Right atrium auricular region (tissue), 2 donors: ENCODE measurements around the gene HPS5. TPM values are rescaled to one million over a fixed set of nuclear protein-coding genes. Genes with fewer than 3 reads are reported as not detected.

Experiments used
- DNase-seq: peaks from one replicate; pipeline ENCODE4 v3.0.0-alpha.2; 2019; ENCODE audit warnings: low spot score
- H3K27ac ChIP-seq, 2 donors: fragments of 200-600 bp; sonication (generic); 1 replicate in 1 of 2; 2 replicates in 1 of 2; pipeline ENCODE4 v1.5.1; 2016 to 2019
- H3K27me3 ChIP-seq, 2 donors: fragments of 200-600 bp; sonication (generic); one replicate each; pipeline versions ENCODE4 v1.5.1 to v1.6.0; 2017 to 2019
- H3K36me3 ChIP-seq: fragments of 200-600 bp; sonication (generic); one replicate; pipeline ENCODE4 v1.5.1; 2016
- H3K4me1 ChIP-seq, 2 donors: fragments of 200-600 bp; sonication (generic); one replicate each; pipeline versions ENCODE4 v1.5.1 to v1.6.0; 2017 to 2019
- H3K4me3 ChIP-seq, 2 donors: fragments of 200-600 bp; sonication (generic); 1 replicate in 1 of 2; 2 replicates in 1 of 2; pipeline ENCODE4 v1.5.1; 2017 to 2019; ENCODE audit warnings: mild to moderate bottlenecking in 1 of 2, moderate library complexity in 1 of 2
- H3K9me3 ChIP-seq, 2 donors: fragments of 200-600 bp; sonication (generic); one replicate each; pipeline ENCODE4 v1.5.1; 2019
- total RNA-seq, 2 donors: library from RNA; depleted of rRNA; stranded (reverse); fragments of >200 nt; gene quantifications; one replicate each; pipeline ENCODE4 v1.1.0, GENCODE V29; 2016
- TF ChIP-seq, protein P1 (sequence below), 2 donors: fragments of 200-600 bp; sonication (generic); IDR thresholded peaks; one replicate each; pipeline ENCODE4 v1.5.1; 2019; ENCODE audit warnings: antibody characterized with exemption in 2 of 2

Gene HPS5
- total RNA-seq, 2 donors from 2014 or later: 10.5 to 12.8 TPM

DNA sequence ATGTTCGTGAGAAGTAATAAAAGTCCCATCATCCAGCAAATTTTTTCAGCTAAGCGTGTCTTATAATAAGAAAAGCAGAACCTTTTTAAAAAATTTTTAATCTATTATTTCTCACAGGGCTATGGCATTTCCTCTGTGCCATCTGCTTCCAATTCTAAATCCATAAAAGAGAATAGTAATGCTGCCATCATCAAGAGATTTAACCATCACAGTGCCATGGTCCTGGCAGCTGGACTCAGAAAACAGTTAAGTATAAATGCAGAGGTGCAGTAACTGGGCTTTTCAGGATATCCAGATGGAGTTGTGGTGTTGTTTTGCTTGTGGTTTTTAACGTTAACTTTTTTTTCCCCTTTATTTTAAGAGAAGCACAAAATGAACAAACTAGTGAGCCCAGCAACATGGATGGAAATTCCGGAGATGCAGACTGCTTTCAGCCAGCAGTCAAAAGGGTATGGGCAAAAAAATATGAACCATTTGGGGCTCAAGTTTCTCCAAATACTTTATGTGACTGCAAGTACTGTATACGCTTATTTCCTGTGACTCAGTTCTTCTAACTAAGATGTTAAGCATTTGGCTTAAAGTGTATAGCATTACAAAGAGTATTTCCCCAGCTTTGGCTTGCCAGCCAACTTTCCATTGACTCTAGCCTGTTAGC lies 25.7 kb upstream of the HPS5 start:
- TF ChIP-seq, protein P1, sequence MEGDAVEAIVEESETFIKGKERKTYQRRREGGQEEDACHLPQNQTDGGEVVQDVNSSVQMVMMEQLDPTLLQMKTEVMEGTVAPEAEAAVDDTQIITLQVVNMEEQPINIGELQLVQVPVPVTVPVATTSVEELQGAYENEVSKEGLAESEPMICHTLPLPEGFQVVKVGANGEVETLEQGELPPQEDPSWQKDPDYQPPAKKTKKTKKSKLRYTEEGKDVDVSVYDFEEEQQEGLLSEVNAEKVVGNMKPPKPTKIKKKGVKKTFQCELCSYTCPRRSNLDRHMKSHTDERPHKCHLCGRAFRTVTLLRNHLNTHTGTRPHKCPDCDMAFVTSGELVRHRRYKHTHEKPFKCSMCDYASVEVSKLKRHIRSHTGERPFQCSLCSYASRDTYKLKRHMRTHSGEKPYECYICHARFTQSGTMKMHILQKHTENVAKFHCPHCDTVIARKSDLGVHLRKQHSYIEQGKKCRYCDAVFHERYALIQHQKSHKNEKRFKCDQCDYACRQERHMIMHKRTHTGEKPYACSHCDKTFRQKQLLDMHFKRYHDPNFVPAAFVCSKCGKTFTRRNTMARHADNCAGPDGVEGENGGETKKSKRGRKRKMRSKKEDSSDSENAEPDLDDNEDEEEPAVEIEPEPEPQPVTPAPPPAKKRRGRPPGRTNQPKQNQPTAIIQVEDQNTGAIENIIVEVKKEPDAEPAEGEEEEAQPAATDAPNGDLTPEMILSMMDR (IDR thresholded peaks at IDR 0.05): no peak
- Histone ChIP-seq H3K9me3 (no peaks in the 10 kb centered on the region), H3K36me3 (peaks cover 40% of the 10 kb centered on the region), H3K27ac (no peak overlapping the region), H3K4me3 (no peak overlapping the region), H3K4me1 (no peaks in the 10 kb centered on the region), H3K27me3 (no peaks in the 10 kb centered on the region)
- DNase-seq: no peak

DNA sequence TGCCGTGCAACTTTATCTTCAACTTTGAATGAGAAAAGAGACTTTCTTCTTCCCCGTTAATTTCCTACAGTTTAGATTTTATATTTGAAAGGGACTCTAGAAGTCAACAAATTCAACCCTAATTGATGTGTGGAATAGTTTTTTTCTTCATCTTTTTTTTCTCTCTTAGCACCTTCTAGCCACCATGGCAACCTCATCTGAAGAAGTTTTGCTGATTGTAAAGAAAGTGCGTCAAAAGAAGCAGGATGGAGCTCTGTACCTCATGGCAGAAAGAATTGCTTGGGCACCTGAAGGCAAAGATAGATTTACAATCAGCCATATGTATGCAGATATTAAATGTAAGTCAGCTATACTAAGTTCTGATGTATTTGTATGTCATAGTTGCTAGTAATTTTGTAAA lies 11.0 kb upstream of the HPS5 start:
- peaks cover 50% of the 10 kb centered on the region for H3K36me3 ChIP-seq
- H3K27ac ChIP-seq: no peak overlapping the region
- no peaks in the 10 kb centered on the region for H3K9me3 ChIP-seq
- no peaks in the 10 kb centered on the region for H3K27me3 ChIP-seq
- no peak overlapping the region for H3K4me3 ChIP-seq
- DNase-seq: no peak
- TF ChIP-seq, protein P1 (IDR thresholded peaks at IDR 0.05): no peak
- H3K4me1 ChIP-seq: peaks cover 0 to 8% of the 10 kb centered on the region in 2 donors

DNA sequence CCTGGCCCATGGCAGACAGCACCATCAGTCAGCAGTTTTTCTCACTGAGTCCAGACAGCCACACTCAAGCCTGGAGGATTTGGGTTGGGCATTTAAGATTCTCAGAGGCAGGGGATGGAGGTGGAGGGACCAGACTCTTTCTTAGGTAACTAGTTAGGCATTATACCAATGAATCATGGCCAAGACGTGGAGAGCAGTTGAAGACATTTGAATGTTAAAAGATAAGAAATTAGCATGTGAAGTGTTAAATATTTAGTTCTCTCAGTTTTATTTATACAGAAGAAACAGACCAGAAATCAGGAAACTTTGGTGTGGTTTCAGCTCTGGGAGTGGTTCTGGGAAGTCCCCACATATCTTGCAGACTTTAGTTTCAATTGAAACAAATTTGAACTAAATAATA lies 10.4 kb upstream of the HPS5 start:
- H3K9me3 ChIP-seq: no peaks in the 10 kb centered on the region
- peaks cover 46% of the 10 kb centered on the region for H3K36me3 ChIP-seq
- no peak for DNase-seq
- H3K27me3 ChIP-seq: no peaks in the 10 kb centered on the region
- no peak overlapping the region for H3K4me3 ChIP-seq
- H3K27ac ChIP-seq: no peak overlapping the region
- peaks cover 0 to 12% of the 10 kb centered on the region in 2 donors for H3K4me1 ChIP-seq
- TF ChIP-seq, protein P1 (IDR thresholded peaks at IDR 0.05): no peak

DNA sequence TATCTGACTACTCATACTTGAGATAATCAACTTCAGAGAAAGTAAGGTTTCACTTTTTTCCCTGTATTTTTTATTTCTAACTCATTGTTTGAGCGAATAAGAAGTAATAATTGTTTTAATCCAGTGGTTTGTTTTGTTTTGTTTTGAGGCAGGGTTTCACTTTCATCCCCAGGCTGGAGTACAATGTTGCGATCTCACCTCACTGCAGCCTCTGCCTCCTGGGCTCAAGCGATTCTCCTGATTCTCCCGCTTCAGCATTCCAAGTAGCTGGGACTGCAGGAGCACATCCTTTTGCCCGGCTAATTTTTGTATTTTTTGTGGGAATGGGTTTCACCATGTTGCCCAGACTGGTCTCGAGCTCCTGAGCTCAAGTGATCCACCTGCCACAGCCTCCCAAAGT lies 9.0 kb upstream of the HPS5 start:
- TF ChIP-seq, protein P1 (IDR thresholded peaks at IDR 0.05): no peak
- Histone ChIP-seq H3K27ac (no peak overlapping the region), H3K9me3 (no peaks in the 10 kb centered on the region), H3K36me3 (peaks cover 32% of the 10 kb centered on the region), H3K4me3 (no peak overlapping the region), H3K4me1 (peaks cover 0 to 13% of the 10 kb centered on the region in 2 donors), H3K27me3 (no peaks in the 10 kb centered on the region)
- no peak for DNase-seq

DNA sequence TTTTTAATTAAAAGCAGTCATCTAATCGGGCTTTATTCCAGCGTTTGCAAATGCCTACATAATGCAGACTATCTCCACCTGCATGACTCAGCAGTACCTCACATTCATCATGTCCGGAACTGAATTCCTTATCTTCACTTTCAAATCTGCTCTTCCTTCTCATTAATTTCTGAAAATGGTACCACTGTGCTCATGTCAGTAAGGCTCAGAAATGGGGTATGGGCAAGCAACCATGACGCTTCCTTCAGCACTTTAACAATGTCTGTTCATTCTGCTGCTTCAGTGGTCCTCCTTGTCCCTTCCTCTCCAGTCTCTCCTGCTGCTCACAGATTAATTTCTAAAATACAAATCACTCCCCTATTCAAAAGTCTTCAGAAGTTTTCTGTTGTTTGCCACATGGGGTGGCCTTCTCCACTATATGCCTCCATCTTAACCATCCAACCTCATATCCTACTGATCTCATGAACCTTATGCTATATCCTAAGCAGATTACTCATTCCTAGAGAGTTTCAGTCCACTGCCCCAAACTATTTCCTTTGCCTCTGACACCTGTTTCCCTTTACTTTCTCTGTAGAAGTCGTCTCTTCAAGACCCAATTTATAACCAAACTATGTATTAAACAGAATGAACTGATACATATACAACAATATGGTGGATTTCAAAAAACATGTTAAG lies 7.4 kb upstream of the HPS5 start:
- no peaks in the 10 kb centered on the region for H3K27me3 ChIP-seq
- TF ChIP-seq, protein P1 (IDR thresholded peaks at IDR 0.05): no peak
- H3K4me1 ChIP-seq: peaks cover 0 to 24% of the 10 kb centered on the region in 2 donors
- no peak for DNase-seq
- peaks cover 16% of the 10 kb centered on the region for H3K36me3 ChIP-seq
- H3K4me3 ChIP-seq: no peak overlapping the region
- H3K9me3 ChIP-seq: no peaks in the 10 kb centered on the region
- H3K27ac ChIP-seq: no peak overlapping the region
